GM18526 (cell line): ENCODE results near the gene BAAT.

Experiments
- POLR2A ChIP-seq: IDR thresholded peaks from 3 replicates; pipeline ENCODE4 v1.6.1; 2011; ENCODE audit not compliant: insufficient read length; ENCODE audit errors: extremely low read depth

Gene BAAT

DNA sequence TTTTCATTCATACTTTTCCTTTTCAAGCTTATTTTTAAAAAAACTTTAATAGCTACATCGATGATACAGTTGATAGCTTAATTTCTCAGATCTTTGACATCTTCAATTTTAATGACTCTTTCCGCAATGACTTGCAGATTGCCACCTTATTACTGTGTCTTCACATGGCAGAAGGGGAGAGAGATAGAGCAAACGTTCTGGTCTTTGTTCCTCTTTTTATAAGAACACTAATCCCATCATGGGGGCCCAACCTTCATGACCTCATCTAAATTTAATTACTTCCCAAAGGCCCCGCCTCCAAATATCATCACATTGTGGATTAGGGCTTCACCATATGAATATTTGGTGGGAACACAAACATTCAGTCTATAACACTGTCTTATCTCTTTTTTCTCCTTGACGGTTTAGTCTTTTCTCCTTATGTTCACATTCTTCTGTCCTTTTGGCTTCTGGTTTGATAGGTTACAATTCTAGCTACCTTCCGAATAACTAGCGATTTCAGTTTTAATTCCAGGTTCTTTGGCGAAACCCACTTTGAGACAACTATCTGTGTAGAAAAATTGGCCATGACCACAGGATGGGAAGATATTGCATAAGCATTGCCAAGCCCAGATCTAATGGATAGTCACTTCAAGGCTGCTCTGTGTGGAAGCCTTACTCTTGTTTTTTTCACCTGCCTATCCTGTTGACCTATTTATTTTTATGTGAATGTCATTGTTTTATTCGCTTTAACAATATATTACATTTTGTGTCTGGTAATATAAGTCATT is 18.9 kb upstream of the BAAT start:
- TF ChIP-seq POLR2A, result no peak

DNA sequence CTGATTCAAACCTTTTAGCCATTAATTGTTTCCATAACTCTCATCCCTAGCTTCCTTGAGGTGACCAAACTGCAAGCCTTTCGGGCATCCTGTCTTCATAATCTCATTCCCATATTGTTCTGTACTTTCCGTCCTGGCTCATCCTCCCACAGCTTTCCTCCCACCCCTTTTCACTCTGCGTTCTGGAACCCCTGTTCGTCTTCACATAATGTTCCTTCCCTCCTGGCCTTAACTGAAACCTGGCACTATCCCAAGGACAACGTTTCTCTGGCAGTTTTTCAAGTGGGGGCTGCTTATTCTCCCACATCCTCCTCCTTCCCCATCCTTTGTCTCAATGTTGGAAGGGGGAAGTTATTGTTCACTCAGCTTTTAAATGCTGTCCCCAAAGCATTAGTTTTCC is 15.3 kb upstream of the BAAT start:
- TF ChIP-seq POLR2A, result no peak

DNA sequence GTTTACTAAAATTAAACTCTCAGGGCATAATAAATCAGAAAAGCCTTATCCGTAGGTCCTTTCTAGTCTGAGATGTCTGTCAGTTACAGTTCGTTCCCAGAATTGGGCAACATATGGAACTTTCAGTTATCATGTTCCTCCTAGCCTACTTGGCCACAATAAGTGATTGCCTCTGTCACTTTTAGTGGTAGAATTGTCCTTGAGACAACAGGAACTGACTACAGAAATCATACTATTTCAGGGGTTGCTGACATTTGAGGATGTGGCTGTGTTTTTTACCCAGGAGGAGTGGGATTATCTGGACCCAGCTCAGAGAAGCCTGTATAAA is 14.8 kb upstream of the BAAT start:
- no peak for TF ChIP-seq POLR2A

DNA sequence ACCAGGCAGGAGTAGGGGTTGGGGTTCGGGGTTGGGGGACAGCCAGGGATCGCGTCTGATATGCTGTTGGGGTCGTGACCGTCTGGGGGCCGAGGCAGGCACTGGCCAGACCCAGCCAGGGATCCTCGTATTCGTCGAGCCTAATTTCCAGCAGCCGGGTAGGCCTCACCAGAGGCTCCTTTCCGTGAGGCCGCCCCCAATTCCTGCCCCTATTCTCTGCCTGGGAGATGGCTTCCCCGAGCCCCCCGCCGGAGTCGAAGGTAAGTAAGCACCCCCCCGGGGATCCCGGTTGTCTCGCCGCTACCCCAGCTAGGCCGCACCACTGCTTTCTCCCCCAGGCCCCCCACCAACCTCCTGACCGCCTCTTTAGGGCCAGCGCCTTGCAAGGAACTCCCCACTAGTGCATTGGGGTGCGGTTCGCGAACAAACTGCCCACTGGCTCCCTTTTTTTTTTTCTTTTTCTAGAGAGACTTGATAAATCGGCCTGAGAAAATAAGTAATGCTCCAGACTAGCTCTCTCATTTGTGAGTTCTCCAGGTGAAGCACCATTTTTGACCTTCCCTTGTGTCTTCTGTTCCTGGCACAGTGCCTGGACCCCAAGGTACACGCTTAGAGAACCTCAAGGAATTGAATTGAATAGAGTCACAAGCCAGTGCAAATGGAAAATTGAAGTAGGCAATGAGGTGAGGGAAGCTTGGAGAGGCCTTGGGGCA is 14.3 kb upstream of the BAAT start:
- TF ChIP-seq POLR2A, result no peak

DNA sequence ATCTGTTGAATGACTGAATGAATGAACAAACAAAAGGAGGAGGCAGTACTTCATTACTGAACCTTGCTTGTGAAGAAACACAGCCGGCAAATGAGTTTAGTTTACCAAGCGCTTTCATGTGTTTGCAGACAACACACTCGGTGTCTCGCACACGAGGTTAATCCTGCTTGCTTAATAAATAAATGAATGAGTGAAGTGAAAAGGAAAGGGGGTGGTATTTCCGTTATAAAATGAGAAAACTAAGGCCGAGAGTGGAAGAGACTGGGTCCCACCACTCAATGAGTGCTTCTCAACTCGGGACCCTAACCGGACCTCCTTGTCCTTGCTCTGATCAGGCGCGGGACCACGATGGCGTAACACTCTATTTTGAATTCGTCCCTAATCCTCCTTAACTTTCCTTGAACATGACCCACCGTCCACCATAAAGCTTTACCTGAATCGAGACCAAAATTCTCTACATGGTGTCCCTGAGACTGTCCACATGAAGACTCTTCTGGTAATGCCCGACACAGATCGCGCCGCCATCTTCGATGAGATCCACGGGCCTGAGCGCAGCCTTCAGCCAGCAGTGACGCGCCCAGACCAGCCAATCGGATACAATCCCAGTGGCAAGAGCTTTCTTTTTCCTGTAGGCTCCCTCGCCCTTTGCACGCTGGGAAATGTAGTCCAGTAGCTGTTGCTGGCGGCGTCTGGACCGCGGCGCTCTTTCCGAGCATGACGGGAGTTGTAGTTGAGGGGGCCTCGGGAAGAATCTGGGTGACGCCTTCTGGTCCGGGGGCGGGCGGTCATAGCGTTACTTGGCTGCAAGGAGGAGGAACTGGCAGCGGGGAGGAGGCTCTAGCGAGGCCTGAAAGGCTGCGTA is 13.5 kb upstream of the BAAT start, which contains the start of the genes MRPL50 and ZNF189:
Gene MRPL50 (minus strand): TSS at position 551 of the 862 bp plus-strand sequence. CDS start 26 bp downstream, at position 525.
Gene ZNF189 (plus strand): TSS at position 784 of the 862 bp plus-strand sequence. CDS start 306 bp downstream, outside the sequence.
- TF ChIP-seq POLR2A, result peak; percentile 84

DNA sequence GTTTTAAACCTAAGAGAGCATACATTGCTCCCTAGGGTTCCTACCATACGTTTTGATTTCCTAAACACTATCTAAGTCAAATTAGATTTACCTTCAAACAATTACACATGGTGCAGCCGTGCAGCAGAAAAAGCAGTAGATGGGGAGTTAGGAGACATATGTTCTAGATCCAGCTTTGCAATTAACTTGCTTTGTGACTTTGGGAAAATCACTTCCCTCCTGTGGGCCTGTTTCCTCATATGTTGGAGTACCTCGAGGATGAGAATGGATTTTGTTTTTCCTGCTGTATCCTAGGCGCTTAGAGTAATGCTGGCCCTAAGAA is 12.9 kb upstream of the BAAT start:
- TF ChIP-seq POLR2A, result no peak

DNA sequence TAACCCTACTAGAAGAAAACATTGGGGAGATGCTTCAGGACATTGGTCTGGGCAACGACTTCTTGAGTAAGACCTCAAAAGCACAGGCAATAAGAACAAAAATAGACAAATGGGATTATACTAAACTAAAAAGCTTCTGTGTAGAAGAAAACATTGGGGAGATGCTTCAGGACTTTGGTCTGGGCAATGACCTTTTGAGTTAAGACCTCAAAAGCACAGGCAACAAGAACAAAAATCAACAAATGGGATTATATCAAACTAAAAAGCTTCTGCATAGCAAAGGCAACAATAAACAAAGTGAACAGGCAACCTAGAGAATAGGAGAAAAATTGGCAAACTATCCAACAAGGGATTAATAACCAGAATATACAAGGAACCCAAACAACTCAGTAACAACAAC is 9.9 kb upstream of the BAAT start:
- no peak for TF ChIP-seq POLR2A

DNA sequence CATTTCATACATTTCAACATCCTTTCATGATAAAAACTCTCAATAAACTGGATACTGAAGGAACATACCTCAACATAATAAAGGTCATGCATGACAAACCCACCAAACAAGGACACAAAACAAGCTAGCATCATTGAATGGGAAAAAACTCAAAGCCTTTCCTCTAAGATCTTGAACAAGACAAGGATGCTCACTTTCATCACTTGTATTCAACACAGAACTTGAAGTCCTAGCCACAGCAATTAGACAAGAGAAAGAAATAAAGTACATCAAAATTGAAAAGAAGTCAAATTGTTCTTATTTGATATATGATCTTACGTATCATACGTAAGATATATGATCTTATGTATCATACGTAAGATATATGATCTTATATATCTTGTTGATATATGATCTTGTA is 8.3 kb upstream of the BAAT start:
- TF ChIP-seq POLR2A, result no peak

DNA sequence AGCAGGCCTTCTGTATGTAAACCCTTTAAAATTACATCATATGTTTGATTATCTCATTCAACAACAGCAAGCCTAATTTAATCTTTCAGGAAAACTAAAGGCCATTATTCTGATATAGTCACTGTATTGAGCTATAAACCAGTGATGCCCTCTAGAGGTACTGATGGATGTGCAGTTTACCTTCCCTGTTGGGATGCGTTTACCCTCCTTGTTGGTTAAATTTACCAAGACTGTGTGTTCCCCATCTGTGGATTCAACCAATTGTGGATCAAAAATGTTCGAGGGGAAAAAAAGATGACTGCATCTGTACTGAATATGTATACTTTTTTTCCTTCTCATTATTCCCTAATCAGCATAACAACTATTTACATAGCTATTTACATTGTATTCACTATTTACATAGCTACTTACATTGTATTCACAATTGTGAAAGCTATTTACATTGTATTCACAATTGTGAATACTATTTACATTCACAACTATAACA is 3.7 kb upstream of the BAAT start:
- TF ChIP-seq POLR2A, result no peak

DNA sequence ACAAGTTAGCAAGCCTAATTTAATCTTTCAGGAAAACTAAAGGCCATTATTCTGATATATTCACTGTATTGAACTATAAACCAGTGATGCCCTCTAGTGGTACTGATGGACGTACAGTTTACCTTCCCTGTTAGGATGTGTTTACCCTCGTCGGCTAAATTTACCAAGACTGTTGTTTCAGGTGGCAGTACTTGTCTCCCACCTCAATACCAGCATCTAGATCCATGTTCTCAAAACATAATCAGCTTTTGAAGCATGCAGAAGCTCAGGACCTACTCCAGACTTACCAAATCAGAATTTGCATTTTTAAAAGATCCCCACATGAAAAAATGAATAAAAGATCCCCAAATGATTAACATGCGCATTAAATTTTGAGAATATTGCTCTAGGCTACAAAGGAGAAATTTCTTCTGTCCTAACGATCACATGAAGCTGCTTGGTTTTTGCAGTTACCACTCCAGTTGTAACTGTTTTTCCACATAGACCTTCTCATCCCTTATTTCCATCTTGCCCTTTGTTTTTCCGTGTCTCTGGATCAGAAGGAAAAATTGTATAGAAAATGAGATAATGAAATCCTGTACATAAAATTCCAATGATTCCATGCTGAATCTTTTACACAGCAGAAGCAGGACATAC is 3.2 kb upstream of the BAAT start:
- TF ChIP-seq POLR2A, result no peak

DNA sequence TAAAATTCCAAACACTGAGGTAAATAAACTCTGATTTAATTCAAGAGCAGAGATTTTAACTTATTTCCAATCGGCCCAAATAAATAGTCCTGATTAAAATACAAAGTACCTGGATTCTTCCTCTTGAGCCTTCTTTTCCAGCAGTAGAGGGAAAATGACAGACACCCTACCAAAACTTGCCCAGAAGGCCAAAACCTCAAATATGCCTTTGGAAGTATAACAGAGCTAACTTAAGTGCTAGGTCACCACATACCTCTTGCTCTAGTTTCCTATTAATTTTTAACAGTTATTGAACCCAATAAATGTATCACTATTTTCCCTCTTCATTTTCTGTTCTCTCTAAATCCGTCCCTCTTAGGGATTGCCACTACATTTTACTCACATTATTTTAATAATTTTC is 1.4 kb downstream of the BAAT start:
- TF ChIP-seq POLR2A, result no peak

DNA sequence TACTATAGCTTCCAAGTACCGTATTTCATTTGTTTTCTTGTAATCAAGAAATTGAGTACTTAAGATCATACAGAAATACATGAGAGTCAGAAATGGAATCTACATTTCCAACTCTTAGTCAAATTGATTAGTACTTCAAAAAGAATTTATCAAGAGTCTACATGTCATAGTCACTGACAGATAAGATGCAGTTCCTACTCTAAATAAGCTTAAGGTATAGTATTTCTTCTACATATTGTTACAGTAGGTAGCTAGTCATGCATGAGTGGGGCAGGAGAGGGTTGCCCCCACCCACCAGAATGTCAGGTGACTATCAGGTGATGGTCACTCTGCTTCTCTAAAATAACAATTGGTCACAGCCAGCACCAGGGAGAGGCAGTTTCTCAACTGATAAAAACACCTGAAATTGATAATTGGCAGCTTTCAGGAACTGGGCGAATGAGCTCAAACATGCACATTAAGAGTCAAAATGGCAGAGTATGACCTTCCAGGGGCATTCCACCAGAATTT is 2.9 kb downstream of the BAAT start:
- no peak for TF ChIP-seq POLR2A

DNA sequence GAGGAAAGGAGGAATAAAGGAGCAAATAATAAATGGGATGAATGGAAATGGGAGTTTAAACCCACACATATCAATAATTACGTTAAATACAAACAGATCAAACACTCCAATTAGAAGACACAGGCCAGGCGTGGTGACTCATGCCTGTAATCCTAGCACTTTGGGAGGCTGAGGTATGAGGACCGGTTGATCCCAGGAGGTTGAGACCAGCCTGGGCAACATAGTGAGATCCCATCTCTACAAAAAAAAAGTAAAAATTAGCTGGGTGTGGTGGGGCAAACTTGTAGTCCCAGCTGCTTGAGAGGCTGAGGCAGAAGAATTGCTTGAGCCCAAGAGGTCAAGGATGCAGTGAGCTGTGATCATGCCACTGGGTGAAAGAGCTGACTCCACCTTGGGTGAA is 3.7 kb downstream of the BAAT start:
- no peak for TF ChIP-seq POLR2A

DNA sequence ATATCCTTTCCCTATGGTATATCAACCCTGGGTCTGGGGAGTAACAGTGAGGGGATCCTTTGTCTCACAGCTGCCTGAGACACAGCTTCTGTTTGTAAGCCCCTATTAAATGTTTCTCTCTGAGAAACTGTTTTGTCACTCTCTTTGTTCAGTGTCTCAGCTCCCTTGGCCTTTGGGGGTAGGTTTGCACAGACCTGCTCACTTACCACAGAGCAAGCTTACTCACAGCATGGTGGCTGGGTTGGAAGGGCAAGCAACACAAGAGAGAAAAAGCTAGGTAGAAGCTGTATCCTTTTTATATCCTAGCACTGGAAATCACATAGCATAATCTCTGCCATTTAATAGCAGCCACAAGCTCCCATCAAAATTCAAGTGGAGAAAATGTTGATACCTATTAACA is 4.5 kb downstream of the BAAT start:
- no peak for TF ChIP-seq POLR2A

DNA sequence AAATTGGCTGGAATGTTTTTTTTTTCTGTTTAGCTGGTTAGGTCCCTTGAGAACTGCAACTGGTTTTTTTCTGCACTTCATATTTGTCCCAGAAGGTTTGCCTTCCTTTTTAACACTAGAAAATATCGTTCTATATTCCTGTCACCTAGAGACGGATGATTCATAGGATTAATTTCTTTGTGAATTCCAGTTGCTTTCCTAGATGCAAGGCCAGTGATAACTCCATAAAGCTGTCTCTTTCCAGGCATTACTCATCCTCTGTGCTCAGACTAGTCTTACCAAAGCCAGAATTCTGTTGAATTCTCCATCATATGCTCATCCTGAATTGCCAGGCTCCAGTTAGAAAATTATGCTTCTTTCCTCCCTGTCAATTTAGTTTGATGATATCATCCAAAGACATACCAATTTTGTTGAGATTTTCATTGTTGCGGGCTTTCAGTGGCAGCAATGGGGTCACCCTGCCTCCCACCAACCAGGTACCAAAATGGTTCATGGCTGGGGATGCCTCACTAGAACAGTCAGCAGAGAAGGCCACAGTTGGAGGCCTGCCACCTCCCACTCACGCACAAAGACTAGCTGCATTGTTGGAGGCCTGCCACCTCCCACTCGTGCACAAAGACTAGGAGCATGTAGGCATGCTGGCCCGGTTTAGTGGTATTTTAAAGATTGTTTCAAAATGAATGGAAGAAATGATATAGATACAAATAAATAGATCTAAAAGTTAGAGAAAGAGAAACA is 8.5 kb downstream of the BAAT start:
- TF ChIP-seq POLR2A, result no peak

DNA sequence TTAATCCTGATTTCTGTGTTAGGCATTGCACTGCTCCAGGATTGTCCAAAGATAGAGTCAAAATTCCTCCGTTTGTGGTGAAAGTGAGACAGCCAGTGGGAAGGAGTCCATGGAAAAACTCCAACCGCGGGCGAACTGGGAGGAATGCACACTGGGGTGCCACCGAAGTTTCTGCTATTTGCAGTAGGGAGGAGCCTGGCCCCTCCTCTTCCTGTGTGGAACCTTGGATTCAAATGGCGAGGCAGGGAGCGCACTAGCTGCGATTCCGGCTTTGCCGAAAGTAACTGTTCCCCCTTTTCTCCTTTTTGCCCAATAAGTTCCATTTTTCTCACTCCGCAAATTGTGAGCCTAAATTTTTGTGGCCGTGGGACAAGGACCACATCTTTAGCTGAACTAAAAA is 9.3 kb downstream of the BAAT start:
- TF ChIP-seq POLR2A, result no peak
